Mucosa of descending colon (tissue), 3 donors: ENCODE results near the gene STT3A. TPM values are rescaled to one million over a fixed set of nuclear protein-coding genes. Genes with fewer than 3 reads are reported as not detected.
"Not testable (repeated sequence)": the region's sequence is repeated elsewhere in the genome, so short reads cannot be mapped to it uniquely, and the experiment has no call there.

Source experiments
- ATAC-seq: fragments of 200-7000 bp; cut with Tn5 transposase; one replicate; pipeline ENCODE4 v1.9.1; 2020; ENCODE audit warnings: mild to moderate bottlenecking, moderate library complexity
- DNase-seq, 3 donors: peaks; one replicate each; pipeline ENCODE4 v3.0.0-alpha.2; 2020
- H3K36me3 ChIP-seq: fragments of 200-600 bp; one replicate; pipeline ENCODE4 v1.8.0; 2021; ENCODE audit warnings: low read depth, mild to moderate bottlenecking
- H3K4me1 ChIP-seq: fragments of 200-600 bp; one replicate; pipeline ENCODE4 v1.8.0; 2021; ENCODE audit warnings: low read depth, mild to moderate bottlenecking
- H3K4me3 ChIP-seq: fragments of 200-600 bp; one replicate; pipeline ENCODE4 v1.8.0; 2021; ENCODE audit warnings: mild to moderate bottlenecking
- H3K9me3 ChIP-seq: fragments of 200-600 bp; one replicate; pipeline ENCODE4 v1.8.0; 2021; ENCODE audit warnings: mild to moderate bottlenecking
- CTCF ChIP-seq: fragments of 200-600 bp; IDR thresholded peaks from one replicate; pipeline ENCODE4 v1.8.0; 2022; ENCODE audit warnings: antibody characterized with exemption, mild to moderate bottlenecking
- intact Hi-C, 2 donors: fragments of 100-400 bp; cut with DNase I in 1 of 2; cut with micrococcal nuclease in 1 of 2; formaldehyde crosslinking; loops; one replicate each; pipeline versions ENCODE4 v1.11.0 to v1.11.1; 2022; cut with DNase I, micrococcal nuclease
- total RNA-seq, 3 donors: library from RNA; stranded (reverse); fragmentation: NEBNext Ultra II Directional in 2 of 3; extraction: Animal tissue kit (Norgen Biotek cat#: 25700) in 2 of 3; gene quantifications; one replicate each; pipeline versions ENCODE4 v1.2.1 to v1.2.4, GENCODE V29; 2021 to 2023
- donor health status: DM: no; HTN: no; CAD: no; lungs with moderate emphysema.
- donor health status: DM: no; HTN: no; CAD: no.
- donor health status: DM: no; HTN: yes; CAD: no.

The STT3A gene
- total RNA-seq, 3 donors from 2014 or later = 88.4 to 137 (median 89.6) TPM

- Histone ChIP-seq H3K4me3 (peak within 1 kb of the TSS; percentile 94), H3K4me1 (peaks cover 10% of the 10 kb centered on the region), H3K9me3 (no peaks in the 10 kb centered on the region), H3K36me3 (no peaks in the 10 kb centered on the region)
- ATAC-seq (peak; percentile 99), DNase-seq (peak; percentile 90 to 94 (median 93))
- intact Hi-C loops = no loop called here
- peak; percentile 45 for TF ChIP-seq CTCF
Observed at GRCh38 chr11:125568970-125569914, 23.4 kb upstream of the STT3A start, which contains the start of gene EI24. Gene EI24, plus strand, starts transcription at chr11:125569477. Its CDS starts 3,051 bp downstream, at chr11:125572528.

GRCh38 chr11:125569915-125570621, 22.6 kb upstream of the STT3A start:
- DNase-seq (no peak), ATAC-seq (no peak)
- no peaks in the 10 kb centered on the region for H3K9me3 ChIP-seq
- intact Hi-C loops = no loop called here
- peak overlapping the region; percentile 94 for H3K4me3 ChIP-seq
- no peaks in the 10 kb centered on the region for H3K36me3 ChIP-seq
- TF ChIP-seq CTCF = no peak
- peaks cover 10% of the 10 kb centered on the region for H3K4me1 ChIP-seq

- TF ChIP-seq CTCF = no peak
- H3K4me1 ChIP-seq = peaks cover 10% of the 10 kb centered on the region
- intact Hi-C loops = no loop called here
- DNase-seq = no peak
- H3K9me3 ChIP-seq = no peaks in the 10 kb centered on the region
- no peak overlapping the region for H3K4me3 ChIP-seq
- ATAC-seq = no peak
- no peaks in the 10 kb centered on the region for H3K36me3 ChIP-seq
Observed at GRCh38 chr11:125570952-125571351, 21.7 kb upstream of the STT3A start.

GRCh38 chr11:125572916-125573315, 19.7 kb upstream of the STT3A start:
- no peaks in the 10 kb centered on the region for H3K36me3 ChIP-seq
- peaks cover 10% of the 10 kb centered on the region for H3K4me1 ChIP-seq
- H3K4me3 ChIP-seq = no peak overlapping the region
- no peak for TF ChIP-seq CTCF
- ATAC-seq (no peak), DNase-seq (no peak)
- intact Hi-C loops = no loop called here
- no peaks in the 10 kb centered on the region for H3K9me3 ChIP-seq

- intact Hi-C loops, H3K9me3 ChIP-seq, H3K4me1 ChIP-seq, H3K4me3 ChIP-seq, ATAC-seq, DNase-seq: not testable (repeated sequence)
- H3K36me3 ChIP-seq = peaks cover 13% of the 10 kb centered on the region
Observed at GRCh38 chr11:125577181-125577580, 15.5 kb upstream of the STT3A start.

GRCh38 chr11:125578783-125579182, 13.9 kb upstream of the STT3A start:
- Histone ChIP-seq H3K9me3 (no peaks in the 10 kb centered on the region), H3K4me1 (no peaks in the 10 kb centered on the region), H3K4me3 (no peak overlapping the region), H3K36me3 (peaks cover 28% of the 10 kb centered on the region)
- no peak for TF ChIP-seq CTCF
- ATAC-seq = no peak
- no peak for DNase-seq
- intact Hi-C loops = no loop called here
